HEK293T (cell line): ENCODE results near the gene DUSP18.

Experiments
- CTCF ChIA-PET: fragments of 350-600 bp; formaldehyde crosslinking; extraction: SDS; loops from one replicate; lab custom pipeline; 2021; ENCODE audit warnings: antibody characterized with exemption, inconsistent platforms; lab: Yijun Ruan, JAX
- POLR2A ChIA-PET: fragments of 350-600 bp; formaldehyde crosslinking; extraction: SDS; loops from one replicate; lab custom pipeline; 2020; ENCODE audit warnings: antibody characterized with exemption, inconsistent platforms; lab: Yijun Ruan, JAX
- DNase-seq: peaks from one replicate; pipeline ENCODE4 v3.0.0; 2012; ENCODE audit warnings: mixed read lengths; ENCODE audit errors: extremely low spot score
- ARNT ChIP-seq: fragments of 450-650 bp; IDR thresholded peaks from 2 replicates; pipeline ENCODE4 v1.6.1; 2017; ENCODE audit warnings: mild to moderate bottlenecking
- BHLHE40 ChIP-seq: fragments of 450-650 bp; IDR thresholded peaks from 2 replicates; pipeline ENCODE4 v1.6.1; 2016; ENCODE audit warnings: mild to moderate bottlenecking, moderate library complexity, borderline replicate concordance
- CTBP1 ChIP-seq: fragments of 450-650 bp; IDR thresholded peaks from 2 replicates; pipeline ENCODE4 v1.6.1; 2016; ENCODE audit warnings: borderline replicate concordance
- ELF4 ChIP-seq: fragments of 450-650 bp; IDR thresholded peaks from 2 replicates; pipeline ENCODE4 v1.6.1; 2017; ENCODE audit warnings: antibody characterized with exemption
- FOXA1 ChIP-seq: fragments of 450-650 bp; IDR thresholded peaks from 2 replicates; pipeline ENCODE4 v1.6.1; 2016; ENCODE audit warnings: mild to moderate bottlenecking
- FOXK2 ChIP-seq: fragments of 450-650 bp; IDR thresholded peaks from 2 replicates; pipeline ENCODE4 v1.6.1; 2016; ENCODE audit warnings: mild to moderate bottlenecking
- FOXM1 ChIP-seq: fragments of 450-650 bp; IDR thresholded peaks from 2 replicates; pipeline ENCODE4 v1.6.1; 2017; ENCODE audit warnings: mild to moderate bottlenecking, borderline replicate concordance
- HDGF ChIP-seq: fragments of 450-650 bp; IDR thresholded peaks from 2 replicates; pipeline ENCODE4 v1.6.1; 2017; ENCODE audit warnings: antibody characterized with exemption, borderline replicate concordance
- L3MBTL2 ChIP-seq: fragments of 450-650 bp; conservative IDR thresholded peaks from 2 replicates; pipeline ENCODE4 v1.6.1; 2016; ENCODE audit warnings: mild to moderate bottlenecking
- LEF1 ChIP-seq: fragments of 450-650 bp; IDR thresholded peaks from 2 replicates; pipeline ENCODE4 v1.6.1; 2017; ENCODE audit warnings: mild to moderate bottlenecking, borderline replicate concordance
- NFRKB ChIP-seq: fragments of 450-650 bp; IDR thresholded peaks from 2 replicates; pipeline ENCODE4 v1.6.1; 2016; ENCODE audit warnings: mild to moderate bottlenecking, moderate library complexity
- SP1 ChIP-seq: fragments of 450-650 bp; IDR thresholded peaks from 2 replicates; pipeline ENCODE4 v1.6.1; 2017
- SUZ12 ChIP-seq: fragments of 450-650 bp; IDR thresholded peaks from 2 replicates; pipeline ENCODE4 v1.6.1; 2016; ENCODE audit warnings: mild to moderate bottlenecking
- TARDBP ChIP-seq: fragments of 450-650 bp; IDR thresholded peaks from 2 replicates; pipeline ENCODE4 v1.6.1; 2016
- ZNF384 ChIP-seq: fragments of 450-650 bp; IDR thresholded peaks from 2 replicates; pipeline ENCODE4 v1.6.1; 2016
- TF ChIP-seq, protein P1 (sequence below): fragments of 450-650 bp; IDR thresholded peaks from 2 replicates; pipeline ENCODE4 v1.6.1; 2016

The DUSP18 gene

DNA sequence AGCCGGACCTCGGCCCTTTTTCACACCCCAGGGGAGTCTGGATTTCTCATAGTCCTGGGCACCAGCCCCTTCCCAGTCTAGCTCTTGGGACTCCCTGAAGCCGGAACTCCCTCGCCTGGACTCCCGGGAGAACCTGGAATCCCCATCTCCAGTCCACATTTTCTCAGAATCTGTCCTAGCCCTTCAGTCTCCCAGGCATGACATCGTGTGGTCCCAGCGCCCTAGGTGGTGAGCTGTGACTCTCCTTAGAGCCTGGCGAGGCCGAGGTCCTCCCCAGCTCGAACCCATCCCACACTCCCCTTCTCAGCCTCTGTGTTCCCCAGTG is 673 bp upstream of the DUSP18 start:
- POLR2A ChIA-PET: interaction anchor here (0.6 to 1.6 kb wide), 3 partner anchors 11 to 72 kb away, joined by 3 to 4 read pairs (median 3); partner anchors contain the start of gene SLC35E4
- peak; percentile 44 for DNase-seq
- CTCF ChIA-PET: interaction anchor here (1.0 kb wide), 1 partner anchor 11 kb away, joined by 3 read pairs; no protein-coding TSS in a partner anchor

DNA sequence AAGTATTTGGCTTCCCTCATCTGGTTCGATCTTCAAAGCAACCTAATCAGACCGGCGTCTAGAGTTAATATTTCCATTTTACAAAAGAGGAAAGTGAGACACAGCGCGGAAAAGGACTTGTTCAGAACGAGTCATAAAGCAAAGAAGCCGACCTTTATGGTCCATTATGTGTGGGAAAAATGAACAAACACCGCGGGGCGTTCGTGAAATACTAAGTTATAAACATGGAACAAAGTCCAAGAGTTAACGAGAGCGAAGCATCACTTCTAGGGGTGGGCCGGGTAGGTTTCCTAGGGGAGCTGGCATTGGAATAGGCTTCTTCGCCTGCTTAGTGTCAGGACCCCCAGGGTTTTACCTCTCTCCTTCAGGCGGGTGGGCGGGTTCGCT is 575 bp downstream of the DUSP18 start:
- POLR2A ChIA-PET: interaction anchor here (0.9 to 1.2 kb wide), 4 partner anchors 15 to 35 kb away, joined by 3 read pairs; partner anchors contain the start of gene SLC35E4
- no peak for DNase-seq
- CTCF ChIA-PET: interaction anchor here (0.8 kb wide), 1 partner anchor 32 kb away, joined by 3 read pairs; no protein-coding TSS in a partner anchor
- no peak for TF ChIP-seq ELF4
- no peak for TF ChIP-seq L3MBTL2
- no peak for TF ChIP-seq HDGF
- TF ChIP-seq, protein P1, sequence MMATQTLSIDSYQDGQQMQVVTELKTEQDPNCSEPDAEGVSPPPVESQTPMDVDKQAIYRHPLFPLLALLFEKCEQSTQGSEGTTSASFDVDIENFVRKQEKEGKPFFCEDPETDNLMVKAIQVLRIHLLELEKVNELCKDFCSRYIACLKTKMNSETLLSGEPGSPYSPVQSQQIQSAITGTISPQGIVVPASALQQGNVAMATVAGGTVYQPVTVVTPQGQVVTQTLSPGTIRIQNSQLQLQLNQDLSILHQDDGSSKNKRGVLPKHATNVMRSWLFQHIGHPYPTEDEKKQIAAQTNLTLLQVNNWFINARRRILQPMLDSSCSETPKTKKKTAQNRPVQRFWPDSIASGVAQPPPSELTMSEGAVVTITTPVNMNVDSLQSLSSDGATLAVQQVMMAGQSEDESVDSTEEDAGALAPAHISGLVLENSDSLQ: no peak
- no peak for TF ChIP-seq SUZ12
- TF ChIP-seq FOXK2: no peak

More for the DNA sequence above, 673 bp upstream of the DUSP18 start:
- TF ChIP-seq ARNT (no peak), CTBP1 (no peak), SUZ12 (no peak), NFRKB (no peak), BHLHE40 (no peak), TARDBP (no peak), FOXM1 (no peak), FOXK2 (no peak), ELF4 (no peak), L3MBTL2 (no peak), ZNF384 (no peak), FOXA1 (no peak), SP1 (no peak), HDGF (no peak), LEF1 (no peak)
- TF ChIP-seq, protein P1: no peak

DNA sequence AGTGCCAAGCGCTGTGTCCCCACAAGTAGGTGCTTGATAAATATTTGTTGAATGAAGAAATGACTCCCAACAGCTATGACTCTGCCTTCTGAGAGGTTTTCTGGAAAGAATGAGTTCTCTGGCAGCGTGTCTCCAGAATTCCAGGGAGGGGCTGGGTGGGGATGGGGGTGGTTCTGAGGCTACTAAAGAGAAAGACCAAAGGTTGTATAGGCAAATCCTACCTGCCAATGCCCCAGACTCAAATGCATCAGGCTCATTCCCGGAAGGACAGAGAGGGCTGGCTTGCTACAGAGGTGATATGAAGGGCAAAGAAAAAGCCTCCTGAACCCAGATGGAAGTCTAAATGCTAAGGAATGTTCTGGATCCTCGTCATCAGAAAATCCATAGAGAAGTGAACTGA is 1.9 kb downstream of the DUSP18 start:
- TF ChIP-seq SP1: no peak
- TF ChIP-seq L3MBTL2: no peak
- no peak for TF ChIP-seq HDGF
- TF ChIP-seq NFRKB: no peak
- no peak for TF ChIP-seq FOXK2
- TF ChIP-seq ZNF384: no peak
- no peak for TF ChIP-seq ELF4
- no peak for TF ChIP-seq BHLHE40
- TF ChIP-seq, protein P1: no peak
- TF ChIP-seq LEF1: no peak
- CTCF ChIA-PET: no interaction called here

DNA sequence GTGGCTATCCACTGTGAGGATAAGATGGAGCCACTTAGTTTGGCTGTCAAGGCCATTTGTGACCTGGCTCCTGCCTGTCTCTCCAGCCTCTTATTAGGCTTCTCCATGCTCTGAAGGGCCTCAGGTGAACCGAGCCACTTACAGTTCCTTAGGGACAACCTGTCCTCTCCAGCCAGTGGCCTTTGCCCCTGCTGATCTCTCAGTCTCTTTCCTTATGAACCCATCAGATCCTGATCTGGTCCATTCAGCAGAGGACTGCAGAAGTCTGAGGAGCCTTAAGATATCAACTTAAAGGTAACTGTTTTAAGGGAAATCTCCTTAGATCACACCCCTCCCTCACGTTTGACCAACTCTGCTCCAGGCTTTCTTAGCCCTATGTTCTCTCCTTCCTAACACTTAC is 2.4 kb downstream of the DUSP18 start:
- POLR2A ChIA-PET: no interaction called here
- TF ChIP-seq FOXM1 (no peak), FOXK2 (no peak), TARDBP (no peak), HDGF (no peak), ARNT (no peak), SP1 (no peak)
- CTCF ChIA-PET: no interaction called here
- no peak for DNase-seq

More for the DNA sequence above, 1.9 kb downstream of the DUSP18 start:
- DNase-seq: no peak
- POLR2A ChIA-PET: no interaction called here

DNA sequence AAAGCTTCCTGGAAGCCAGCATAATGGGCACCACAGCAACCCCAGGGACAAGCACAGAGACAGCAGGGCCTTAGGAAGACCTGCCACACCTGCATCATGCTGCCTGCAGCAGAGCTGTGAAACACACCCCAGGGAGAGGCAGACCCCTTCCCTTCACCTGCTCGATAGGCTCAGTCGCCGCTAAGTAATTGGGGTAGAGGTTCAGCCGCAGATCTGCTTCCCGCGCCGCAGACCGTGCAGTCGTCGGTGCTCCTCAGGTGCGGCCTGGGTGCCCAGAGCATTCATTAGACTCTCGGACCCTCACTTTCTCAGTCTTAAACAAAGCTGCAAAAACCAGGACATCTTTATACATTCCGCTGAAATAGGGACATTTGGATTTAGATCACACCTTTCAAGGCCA is 2.9 kb downstream of the DUSP18 start:
- TF ChIP-seq FOXM1 (no peak), NFRKB (no peak)
- no peak for DNase-seq
- ChIA-PET POLR2A (no interaction called here), CTCF (no interaction called here)

DNA sequence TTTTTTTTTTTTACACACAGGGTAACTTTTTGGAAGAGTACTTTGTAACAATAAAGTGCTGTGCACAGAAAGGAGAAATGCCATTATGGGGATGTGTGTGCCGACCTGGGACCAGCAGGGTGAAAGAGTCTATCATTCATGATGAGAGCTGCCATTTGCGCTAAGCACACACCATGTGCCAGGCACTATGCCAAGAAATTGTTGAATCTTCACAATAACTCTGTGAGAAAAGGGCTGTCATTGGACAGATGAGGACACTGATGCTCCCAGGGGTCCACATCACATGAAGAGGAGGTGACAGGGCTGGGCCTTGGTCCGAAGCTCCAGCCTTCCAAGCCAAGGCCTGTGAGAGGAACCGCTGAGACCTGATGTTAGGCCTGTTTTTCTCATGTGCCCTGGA is 5.6 kb downstream of the DUSP18 start:
- ChIA-PET POLR2A (interaction anchor here (0.7 kb wide), 1 partner anchor 263 kb away, joined by 3 read pairs; no protein-coding TSS in a partner anchor), CTCF (interaction anchor here (0.5 kb wide), 1 partner anchor 1037 kb away, joined by 3 read pairs; no protein-coding TSS in a partner anchor)
- DNase-seq: no peak
- TF ChIP-seq ARNT: no peak
- TF ChIP-seq TARDBP: no peak
- TF ChIP-seq FOXA1: no peak
- TF ChIP-seq L3MBTL2: no peak
- TF ChIP-seq LEF1: no peak
- no peak for TF ChIP-seq ZNF384

DNA sequence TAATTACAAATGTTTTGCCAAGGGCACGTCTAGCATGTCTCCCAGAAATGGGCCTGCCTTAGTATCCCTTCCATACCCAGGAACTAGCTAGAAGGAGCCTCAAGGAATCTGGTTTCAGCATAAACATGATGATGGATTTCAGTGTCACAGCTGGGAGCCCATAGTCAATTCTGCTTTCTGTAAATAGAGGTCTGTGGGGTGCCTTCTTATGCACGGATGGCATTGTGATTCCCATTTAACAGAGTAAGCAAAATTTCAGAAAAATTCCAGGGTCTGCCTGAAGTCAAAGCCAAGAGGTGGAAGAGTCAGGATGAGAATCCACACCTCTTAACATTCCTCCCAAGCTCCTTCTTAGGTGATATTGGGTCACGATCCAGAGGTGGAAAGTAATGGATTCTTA is 12.1 kb downstream of the DUSP18 start:
- POLR2A ChIA-PET: no interaction called here
- no peak for DNase-seq
- TF ChIP-seq LEF1: no peak
- TF ChIP-seq CTBP1: no peak
- no peak for TF ChIP-seq FOXK2
- TF ChIP-seq L3MBTL2: no peak
- TF ChIP-seq TARDBP: no peak
- TF ChIP-seq ELF4: no peak
- TF ChIP-seq ARNT: 0 out of 2 replicates have a peak, but pooled peaks have one; percentile 27
- TF ChIP-seq, protein P1: peak; percentile 60; the same call in 1 of the 2 replicates
- no peak for TF ChIP-seq SUZ12
- TF ChIP-seq ZNF384: no peak
- TF ChIP-seq SP1: no peak
- CTCF ChIA-PET: interaction anchor here (0.6 to 0.7 kb wide), 2 partner anchors 21 to 585 kb away, joined by 3 read pairs; no protein-coding TSS in a partner anchor
